PFSK-1 (cell line): ENCODE data around the gene ANKRD12.

ENCODE experiments used
- FOXP2 ChIP-seq: optimal IDR thresholded peaks from 2 replicates; pipeline ENCODE3; 2011; ENCODE audit warnings: borderline replicate concordance, control low read depth, inconsistent platforms; ENCODE audit not compliant: insufficient read depth; ENCODE audit errors: extremely low read length, extremely low read depth
- POLR2AphosphoS5 ChIP-seq: IDR thresholded peaks from 2 replicates; pipeline ENCODE4 v1.6.1; 2012; ENCODE audit warnings: low read depth, mild to moderate bottlenecking, control low read depth, low read length, moderate library complexity
- SIN3A ChIP-seq: IDR thresholded peaks from 2 replicates; pipeline ENCODE4 v1.6.1; 2012; ENCODE audit warnings: mild to moderate bottlenecking, low read length, moderate library complexity, borderline replicate concordance; ENCODE audit not compliant: insufficient read depth
- TAF1 ChIP-seq: IDR thresholded peaks from 2 replicates; pipeline ENCODE4 v1.6.1; 2012; ENCODE audit warnings: low read length, control low read depth, borderline replicate concordance; ENCODE audit not compliant: insufficient read depth
- TF ChIP-seq, protein P1 (sequence below), 2 experiments: IDR thresholded peaks; 2 replicates each; pipeline versions ENCODE4 v1.6.1 to v1.8.0; 2011 to 2012; ENCODE audit warnings: low read depth in 2 of 2, low read length in 2 of 2, control low read depth in 1 of 2, inconsistent platforms in 1 of 2, mild to moderate bottlenecking in 1 of 2, moderate library complexity in 1 of 2; ENCODE audit not compliant: insufficient read depth in 1 of 2

DNA sequence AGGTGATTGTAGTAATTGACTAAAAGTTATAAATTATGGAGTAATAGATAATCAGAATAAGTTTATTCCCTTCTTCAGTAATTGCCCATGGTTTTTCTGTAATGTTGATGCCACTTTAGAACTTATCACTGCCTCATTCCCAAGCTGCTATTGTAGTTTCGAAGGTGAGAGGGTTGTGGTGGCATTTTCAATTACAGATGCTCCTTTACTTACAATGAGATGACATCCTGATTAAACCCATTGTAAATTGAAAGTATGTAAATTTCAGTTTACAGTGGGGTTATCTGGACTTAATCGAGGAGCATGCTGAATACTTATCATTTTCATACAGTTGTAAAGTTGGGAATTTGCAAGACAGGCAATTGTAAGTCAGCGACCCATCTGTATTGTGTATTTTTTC, 31.2 kb upstream of the ANKRD12 start:
- no peak for TF ChIP-seq POLR2AphosphoS5
- TF ChIP-seq, protein P1, sequence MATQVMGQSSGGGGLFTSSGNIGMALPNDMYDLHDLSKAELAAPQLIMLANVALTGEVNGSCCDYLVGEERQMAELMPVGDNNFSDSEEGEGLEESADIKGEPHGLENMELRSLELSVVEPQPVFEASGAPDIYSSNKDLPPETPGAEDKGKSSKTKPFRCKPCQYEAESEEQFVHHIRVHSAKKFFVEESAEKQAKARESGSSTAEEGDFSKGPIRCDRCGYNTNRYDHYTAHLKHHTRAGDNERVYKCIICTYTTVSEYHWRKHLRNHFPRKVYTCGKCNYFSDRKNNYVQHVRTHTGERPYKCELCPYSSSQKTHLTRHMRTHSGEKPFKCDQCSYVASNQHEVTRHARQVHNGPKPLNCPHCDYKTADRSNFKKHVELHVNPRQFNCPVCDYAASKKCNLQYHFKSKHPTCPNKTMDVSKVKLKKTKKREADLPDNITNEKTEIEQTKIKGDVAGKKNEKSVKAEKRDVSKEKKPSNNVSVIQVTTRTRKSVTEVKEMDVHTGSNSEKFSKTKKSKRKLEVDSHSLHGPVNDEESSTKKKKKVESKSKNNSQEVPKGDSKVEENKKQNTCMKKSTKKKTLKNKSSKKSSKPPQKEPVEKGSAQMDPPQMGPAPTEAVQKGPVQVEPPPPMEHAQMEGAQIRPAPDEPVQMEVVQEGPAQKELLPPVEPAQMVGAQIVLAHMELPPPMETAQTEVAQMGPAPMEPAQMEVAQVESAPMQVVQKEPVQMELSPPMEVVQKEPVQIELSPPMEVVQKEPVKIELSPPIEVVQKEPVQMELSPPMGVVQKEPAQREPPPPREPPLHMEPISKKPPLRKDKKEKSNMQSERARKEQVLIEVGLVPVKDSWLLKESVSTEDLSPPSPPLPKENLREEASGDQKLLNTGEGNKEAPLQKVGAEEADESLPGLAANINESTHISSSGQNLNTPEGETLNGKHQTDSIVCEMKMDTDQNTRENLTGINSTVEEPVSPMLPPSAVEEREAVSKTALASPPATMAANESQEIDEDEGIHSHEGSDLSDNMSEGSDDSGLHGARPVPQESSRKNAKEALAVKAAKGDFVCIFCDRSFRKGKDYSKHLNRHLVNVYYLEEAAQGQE (IDR thresholded peaks at IDR 0.05; ENCODE audit: insufficient read depth in 1 of 2, low read depth in 2 of 2, low read length in 2 of 2): no peak
- no peak for TF ChIP-seq TAF1
- no peak for TF ChIP-seq FOXP2
- no peak for TF ChIP-seq SIN3A
